Nephron progenitor cell (in vitro differentiated cells): Measurements from ENCODE around the gene PLEKHA4.
A peak's percentile ranks its signal among the peaks of the same experiment; 100 is the strongest.

Experiments
- DNase-seq: peaks from one replicate; pipeline ENCODE4 v3.0.0; 2021
- H3K27ac Mint-ChIP-seq: 2 replicates; pipeline ENCODE4 v1.8.0; 2021; ENCODE audit warnings: mild to moderate bottlenecking, moderate library complexity, mixed read lengths
- H3K27me3 Mint-ChIP-seq: 2 replicates; pipeline ENCODE4 v1.8.0; 2021; ENCODE audit warnings: mild to moderate bottlenecking, low read depth, mixed read lengths; ENCODE audit not compliant: poor library complexity
- H3K36me3 Mint-ChIP-seq: 2 replicates; pipeline ENCODE4 v1.8.0; 2021; ENCODE audit warnings: low read depth, mixed read lengths
- H3K4me1 Mint-ChIP-seq: 2 replicates; pipeline ENCODE4 v1.8.0; 2021; ENCODE audit warnings: mixed read lengths
- H3K4me3 Mint-ChIP-seq: 2 replicates; pipeline ENCODE4 v1.8.0; 2021; ENCODE audit warnings: mild to moderate bottlenecking, moderate library complexity, mixed read lengths
- H3K9me3 Mint-ChIP-seq: 2 replicates; pipeline ENCODE4 v1.8.0; 2021; ENCODE audit warnings: mild to moderate bottlenecking, moderate library complexity, mixed read lengths
- CTCF ChIP-seq: fragments of 200-600 bp; sonication (generic); IDR thresholded peaks from 2 replicates; pipeline ENCODE4 v1.5.0; 2021; ENCODE audit warnings: antibody characterized with exemption

Gene PLEKHA4

GRCh38 chr19:48867123-48867745, 1.2 kb downstream of the PLEKHA4 start:
- H3K9me3 Mint-ChIP-seq: no peaks in the 10 kb centered on the region
- H3K4me1 Mint-ChIP-seq: peaks cover 55% of the 10 kb centered on the region
- peaks cover 26% of the 10 kb centered on the region for H3K36me3 Mint-ChIP-seq
- peak overlapping the region; percentile 90 for H3K4me3 Mint-ChIP-seq
- TF ChIP-seq CTCF: no peak
- H3K27ac Mint-ChIP-seq: peak overlapping the region; percentile 92
- H3K27me3 Mint-ChIP-seq: peaks cover 3% of the 10 kb centered on the region
- DNase-seq: no peak

GRCh38 chr19:48866692-48867091, 1.7 kb downstream of the PLEKHA4 start:
- H3K4me1 Mint-ChIP-seq: peaks cover 54% of the 10 kb centered on the region
- H3K27ac Mint-ChIP-seq: peak overlapping the region; percentile 92
- peaks cover 3% of the 10 kb centered on the region for H3K27me3 Mint-ChIP-seq
- H3K4me3 Mint-ChIP-seq: peak overlapping the region; percentile 90
- peaks cover 29% of the 10 kb centered on the region for H3K36me3 Mint-ChIP-seq
- no peaks in the 10 kb centered on the region for H3K9me3 Mint-ChIP-seq
- TF ChIP-seq CTCF: no peak
- DNase-seq: no peak

GRCh38 chr19:48862827-48863226, 5.6 kb downstream of the PLEKHA4 start:
- DNase-seq: no peak
- peaks cover 57% of the 10 kb centered on the region for H3K36me3 Mint-ChIP-seq
- no peak for TF ChIP-seq CTCF
- peak overlapping the region; percentile 71 for H3K27ac Mint-ChIP-seq
- H3K27me3 Mint-ChIP-seq: peaks cover 3% of the 10 kb centered on the region
- no peaks in the 10 kb centered on the region for H3K9me3 Mint-ChIP-seq
- peaks cover 58% of the 10 kb centered on the region for H3K4me1 Mint-ChIP-seq
- H3K4me3 Mint-ChIP-seq: no peak overlapping the region

GRCh38 chr19:48861313-48861712, 7.1 kb downstream of the PLEKHA4 start:
- H3K27ac Mint-ChIP-seq: peak overlapping the region; percentile 64
- peaks cover 65% of the 10 kb centered on the region for H3K36me3 Mint-ChIP-seq
- H3K27me3 Mint-ChIP-seq: peaks cover 3% of the 10 kb centered on the region
- no peak for DNase-seq
- H3K4me1 Mint-ChIP-seq: peaks cover 48% of the 10 kb centered on the region
- H3K4me3 Mint-ChIP-seq: peak overlapping the region; percentile 48
- no peaks in the 10 kb centered on the region for H3K9me3 Mint-ChIP-seq
- no peak for TF ChIP-seq CTCF

- no peak for TF ChIP-seq CTCF
- H3K27me3 Mint-ChIP-seq: no peaks in the 10 kb centered on the region
- H3K4me3 Mint-ChIP-seq: no peak overlapping the region
- peak overlapping the region; percentile 19 for H3K27ac Mint-ChIP-seq
- H3K4me1 Mint-ChIP-seq: peaks cover 40% of the 10 kb centered on the region
- H3K9me3 Mint-ChIP-seq: no peaks in the 10 kb centered on the region
- H3K36me3 Mint-ChIP-seq: peaks cover 59% of the 10 kb centered on the region
- DNase-seq: no peak
These were observed 8.5 kb downstream of the PLEKHA4 start for GRCh38 chr19:48859711-48860572.
